ENCODE data around the gene ABI3.

- TF ChIP-seq, protein P1, sequence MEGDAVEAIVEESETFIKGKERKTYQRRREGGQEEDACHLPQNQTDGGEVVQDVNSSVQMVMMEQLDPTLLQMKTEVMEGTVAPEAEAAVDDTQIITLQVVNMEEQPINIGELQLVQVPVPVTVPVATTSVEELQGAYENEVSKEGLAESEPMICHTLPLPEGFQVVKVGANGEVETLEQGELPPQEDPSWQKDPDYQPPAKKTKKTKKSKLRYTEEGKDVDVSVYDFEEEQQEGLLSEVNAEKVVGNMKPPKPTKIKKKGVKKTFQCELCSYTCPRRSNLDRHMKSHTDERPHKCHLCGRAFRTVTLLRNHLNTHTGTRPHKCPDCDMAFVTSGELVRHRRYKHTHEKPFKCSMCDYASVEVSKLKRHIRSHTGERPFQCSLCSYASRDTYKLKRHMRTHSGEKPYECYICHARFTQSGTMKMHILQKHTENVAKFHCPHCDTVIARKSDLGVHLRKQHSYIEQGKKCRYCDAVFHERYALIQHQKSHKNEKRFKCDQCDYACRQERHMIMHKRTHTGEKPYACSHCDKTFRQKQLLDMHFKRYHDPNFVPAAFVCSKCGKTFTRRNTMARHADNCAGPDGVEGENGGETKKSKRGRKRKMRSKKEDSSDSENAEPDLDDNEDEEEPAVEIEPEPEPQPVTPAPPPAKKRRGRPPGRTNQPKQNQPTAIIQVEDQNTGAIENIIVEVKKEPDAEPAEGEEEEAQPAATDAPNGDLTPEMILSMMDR (IDR thresholded peaks at IDR 0.05; ENCODE audit: poor library complexity, severe bottlenecking) = no peak
- TF ChIP-seq, protein P2, sequence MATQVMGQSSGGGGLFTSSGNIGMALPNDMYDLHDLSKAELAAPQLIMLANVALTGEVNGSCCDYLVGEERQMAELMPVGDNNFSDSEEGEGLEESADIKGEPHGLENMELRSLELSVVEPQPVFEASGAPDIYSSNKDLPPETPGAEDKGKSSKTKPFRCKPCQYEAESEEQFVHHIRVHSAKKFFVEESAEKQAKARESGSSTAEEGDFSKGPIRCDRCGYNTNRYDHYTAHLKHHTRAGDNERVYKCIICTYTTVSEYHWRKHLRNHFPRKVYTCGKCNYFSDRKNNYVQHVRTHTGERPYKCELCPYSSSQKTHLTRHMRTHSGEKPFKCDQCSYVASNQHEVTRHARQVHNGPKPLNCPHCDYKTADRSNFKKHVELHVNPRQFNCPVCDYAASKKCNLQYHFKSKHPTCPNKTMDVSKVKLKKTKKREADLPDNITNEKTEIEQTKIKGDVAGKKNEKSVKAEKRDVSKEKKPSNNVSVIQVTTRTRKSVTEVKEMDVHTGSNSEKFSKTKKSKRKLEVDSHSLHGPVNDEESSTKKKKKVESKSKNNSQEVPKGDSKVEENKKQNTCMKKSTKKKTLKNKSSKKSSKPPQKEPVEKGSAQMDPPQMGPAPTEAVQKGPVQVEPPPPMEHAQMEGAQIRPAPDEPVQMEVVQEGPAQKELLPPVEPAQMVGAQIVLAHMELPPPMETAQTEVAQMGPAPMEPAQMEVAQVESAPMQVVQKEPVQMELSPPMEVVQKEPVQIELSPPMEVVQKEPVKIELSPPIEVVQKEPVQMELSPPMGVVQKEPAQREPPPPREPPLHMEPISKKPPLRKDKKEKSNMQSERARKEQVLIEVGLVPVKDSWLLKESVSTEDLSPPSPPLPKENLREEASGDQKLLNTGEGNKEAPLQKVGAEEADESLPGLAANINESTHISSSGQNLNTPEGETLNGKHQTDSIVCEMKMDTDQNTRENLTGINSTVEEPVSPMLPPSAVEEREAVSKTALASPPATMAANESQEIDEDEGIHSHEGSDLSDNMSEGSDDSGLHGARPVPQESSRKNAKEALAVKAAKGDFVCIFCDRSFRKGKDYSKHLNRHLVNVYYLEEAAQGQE (IDR thresholded peaks at IDR 0.05; ENCODE audit: borderline replicate concordance) = no peak
- no peak for TF ChIP-seq EZH2 (IDR thresholded peaks at IDR 0.05; ENCODE audit: borderline replicate concordance, insufficient read depth, low read length, poor library complexity, severe bottlenecking)
These were observed 2.9 kb downstream of the ABI3 start for GRCh38 chr17:49213399-49213798.
